GM19035 (cell line): ENCODE results near the gene RNASE12.
"Not testable (repeated sequence)": the region's sequence is repeated elsewhere in the genome, so short reads cannot be mapped to it uniquely, and the experiment has no call there.

Source experiments
- ATAC-seq: cut with Tn5 transposase; IDR thresholded peaks from one replicate; pipeline ENCODE4 v1.9.1; 2021; ENCODE audit not compliant: unreplicated experiment

The RNASE12 gene

DNA sequence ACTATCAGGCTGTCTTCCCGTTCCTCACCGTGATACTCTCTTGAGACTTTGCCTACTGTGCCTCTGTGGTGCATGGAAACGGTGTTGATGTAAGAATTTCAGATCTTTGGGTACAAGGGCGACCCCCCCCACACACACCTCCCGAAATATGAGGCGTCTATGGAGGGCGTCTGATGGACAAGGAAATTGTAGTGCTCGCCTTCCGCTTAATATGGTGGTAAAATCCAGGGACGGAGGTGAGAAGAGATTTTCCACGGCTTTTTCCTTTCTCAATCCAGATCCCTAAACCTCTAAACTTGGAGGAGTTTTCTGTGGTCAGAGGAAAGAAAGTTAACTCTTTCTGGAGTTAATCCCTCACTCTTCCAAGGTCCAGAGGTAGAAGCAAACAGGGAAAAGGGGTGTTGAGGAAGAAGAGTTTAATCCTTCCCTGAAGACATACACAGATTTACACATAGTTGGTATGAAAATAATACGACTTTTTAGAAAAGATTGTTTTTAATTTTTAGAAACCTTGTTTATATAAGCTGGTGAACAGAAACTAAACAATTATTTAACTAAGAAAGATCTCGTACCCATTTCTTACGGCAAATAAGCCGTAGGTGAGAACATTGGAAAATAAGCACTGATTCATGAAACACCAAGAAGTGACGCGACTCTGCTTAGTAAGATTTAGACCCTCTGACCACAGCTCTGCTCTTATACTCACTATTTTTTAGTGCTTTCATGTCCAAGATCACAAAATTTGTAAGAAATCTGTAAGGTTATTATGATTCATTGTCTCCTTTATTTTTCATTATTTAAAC, 23.1 kb upstream of the RNASE12 start:
- no peak for ATAC-seq

DNA sequence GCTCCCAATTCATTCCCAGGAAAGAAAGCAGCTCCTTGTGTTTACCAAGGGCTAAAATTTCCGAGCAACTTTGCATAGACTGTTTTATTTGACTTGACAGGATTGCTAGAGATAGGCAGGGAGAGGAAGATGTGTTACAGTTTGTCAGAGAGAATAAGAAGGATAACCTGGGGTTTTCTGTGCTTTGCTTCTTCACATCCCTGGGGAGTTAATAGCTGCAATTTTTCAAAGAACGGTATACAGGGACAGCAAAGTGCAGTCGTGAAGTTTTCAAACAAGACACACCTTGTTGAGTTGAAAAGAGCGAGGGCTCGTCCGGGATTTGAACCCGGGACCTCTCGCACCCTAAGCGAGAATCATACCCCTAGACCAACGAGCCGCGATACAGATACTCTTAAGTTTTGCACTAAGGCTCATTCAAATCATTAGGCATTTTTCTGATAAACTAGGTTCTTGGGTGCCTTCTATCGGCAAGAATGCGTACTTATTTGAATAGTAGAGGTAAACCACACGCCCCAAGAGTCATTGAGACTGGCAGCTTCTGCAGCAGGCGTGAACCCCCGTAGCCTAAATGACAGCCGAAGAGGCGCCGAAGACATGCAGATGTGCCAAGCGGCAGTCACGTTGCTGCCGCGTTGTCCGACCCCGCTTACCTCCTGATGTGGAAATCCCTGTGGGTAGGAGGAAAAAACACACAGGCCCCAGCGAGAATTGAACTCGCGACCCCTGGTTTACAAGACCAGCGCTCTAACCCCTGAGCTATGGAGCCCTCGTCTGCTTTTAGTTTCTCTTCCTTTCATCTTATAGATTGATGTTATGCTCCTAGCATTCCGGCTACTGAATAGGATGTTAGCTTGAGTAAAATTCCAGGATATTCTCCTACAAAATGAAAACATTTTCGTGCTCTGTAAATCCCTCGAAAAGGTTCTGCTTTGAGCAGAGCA, 22.2 kb upstream of the RNASE12 start:
- ATAC-seq = peak; percentile 61

GRCh38 chr14:20612403-20612802, 21.2 kb upstream of the RNASE12 start:
- no peak for ATAC-seq

- ATAC-seq = no peak
Observed at GRCh38 chr14:20611277-20611676, 20.1 kb upstream of the RNASE12 start.

DNA sequence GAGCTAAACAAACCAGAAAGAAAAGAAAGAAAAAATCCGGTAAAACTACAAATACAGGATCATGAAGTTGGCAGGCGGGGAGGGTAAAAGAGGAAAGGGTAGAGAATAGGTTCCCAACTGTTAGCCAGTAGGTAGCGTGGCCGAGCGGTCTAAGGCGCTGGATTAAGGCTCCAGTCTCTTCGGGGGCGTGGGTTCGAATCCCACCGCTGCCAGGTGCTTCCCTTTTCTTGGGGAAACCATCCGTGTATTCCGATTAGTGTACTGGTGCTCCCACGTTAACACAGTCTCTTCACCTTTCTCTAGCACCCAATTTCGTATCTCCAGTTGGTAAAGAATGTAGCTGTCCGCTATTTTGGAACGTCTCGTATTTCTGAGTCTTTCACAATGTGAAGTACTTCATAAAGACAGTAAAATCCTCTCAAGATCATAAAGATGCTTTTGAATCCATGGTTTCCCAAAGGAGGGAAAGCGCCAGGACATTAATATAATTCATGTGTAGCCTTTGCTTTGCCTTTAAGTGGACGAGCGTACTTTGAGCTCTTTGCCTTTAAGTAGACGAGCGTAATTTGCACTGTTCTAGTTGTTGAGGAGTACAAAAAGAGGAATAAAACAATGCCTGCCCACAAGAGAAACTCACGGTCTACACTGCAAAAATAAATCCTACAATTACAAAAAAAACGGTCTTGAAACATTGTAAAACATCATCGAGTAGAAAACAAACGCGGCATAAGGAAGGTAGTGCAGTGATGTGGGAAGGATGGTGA, 19.0 kb upstream of the RNASE12 start:
- ATAC-seq = no peak

DNA sequence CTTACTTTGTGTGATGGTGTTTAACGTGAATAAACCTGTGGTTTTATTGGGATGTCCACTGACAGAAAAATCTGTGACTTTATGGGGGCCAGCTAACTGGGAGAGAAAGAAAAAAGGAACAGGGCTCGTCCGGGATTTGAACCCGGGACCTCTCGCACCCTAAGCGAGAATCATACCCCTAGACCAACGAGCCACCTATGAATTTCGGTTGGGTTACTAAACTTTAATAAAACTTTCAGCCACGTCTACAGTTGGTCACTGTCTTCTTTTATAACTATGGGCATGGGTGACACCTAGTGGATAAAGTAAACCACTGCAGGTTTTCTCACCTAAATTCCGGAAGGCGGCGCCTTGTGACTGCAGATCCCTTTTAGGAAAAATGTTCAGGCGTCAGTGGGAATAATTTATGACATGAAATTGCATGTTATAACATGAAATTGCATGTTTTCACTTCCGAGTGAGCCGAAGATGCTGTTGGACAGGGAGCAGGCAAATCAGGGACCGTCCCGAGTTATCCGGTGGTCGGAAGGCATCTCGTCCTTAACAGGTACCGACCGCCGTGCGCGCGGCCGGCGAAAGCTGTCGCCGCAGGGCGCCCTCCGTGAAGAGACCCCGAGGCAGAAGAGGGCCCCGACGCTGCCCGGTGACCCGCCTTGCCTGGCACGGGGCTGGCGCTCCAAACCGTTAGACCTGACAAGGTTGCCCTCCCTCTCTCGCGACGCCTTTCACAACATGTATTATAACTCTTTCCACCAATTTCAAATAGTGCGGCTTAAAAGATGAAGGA, 18.2 kb upstream of the RNASE12 start:
- peak; percentile 31 for ATAC-seq

DNA sequence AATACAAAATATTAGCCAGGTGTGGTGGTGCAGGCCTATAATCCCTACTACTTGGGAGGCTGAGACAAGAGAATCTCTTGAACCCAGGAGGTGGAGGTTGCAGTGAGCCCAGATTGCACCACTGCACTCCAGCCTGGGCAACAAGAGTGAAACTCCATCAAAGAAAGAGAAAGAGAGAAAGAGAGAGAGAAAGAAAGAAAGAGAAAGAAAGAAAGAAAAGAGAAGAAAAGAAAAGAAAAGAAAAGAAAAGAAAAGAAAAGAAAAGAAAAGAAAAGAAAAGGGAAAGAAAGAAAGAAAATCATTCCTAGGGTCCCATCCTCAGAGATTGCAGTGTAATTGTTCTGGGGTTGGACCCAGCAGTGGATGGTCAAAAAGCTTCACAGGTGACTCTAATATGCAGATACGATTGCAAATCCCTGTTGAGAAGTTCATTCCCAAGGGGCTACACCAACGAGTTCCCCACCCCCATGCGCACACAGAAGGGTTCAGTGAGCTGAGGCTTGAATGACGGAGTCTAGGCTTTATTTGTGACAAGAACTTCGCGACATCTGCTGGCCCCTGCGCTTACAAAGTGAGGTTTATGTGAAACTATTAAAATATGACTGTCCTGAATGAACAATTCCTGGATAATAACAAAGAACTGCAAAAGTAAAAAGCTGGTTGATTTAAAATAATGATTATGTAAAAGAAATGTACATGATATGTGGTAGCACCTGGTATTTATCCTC, 17.4 kb upstream of the RNASE12 start:
- no peak for ATAC-seq

DNA sequence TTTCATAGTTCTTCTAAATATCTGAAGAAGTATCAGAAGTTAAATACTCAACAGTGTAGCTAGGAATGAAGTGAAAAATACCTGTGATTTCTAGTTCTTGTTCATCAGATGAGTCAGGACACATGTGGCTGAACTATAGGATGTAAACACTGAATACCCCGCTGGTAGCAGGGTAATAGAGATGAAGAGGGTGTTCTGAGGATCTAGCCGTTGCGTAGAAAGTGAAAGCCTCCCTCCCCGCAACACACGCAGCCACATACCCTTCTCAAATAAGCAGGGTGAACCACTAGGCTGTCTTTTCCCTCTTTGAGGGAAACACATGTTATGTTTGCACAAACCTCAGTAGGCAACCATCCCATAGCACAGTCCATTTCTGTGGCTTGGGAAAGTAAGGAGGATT, 16.4 kb upstream of the RNASE12 start:
- ATAC-seq = no peak

DNA sequence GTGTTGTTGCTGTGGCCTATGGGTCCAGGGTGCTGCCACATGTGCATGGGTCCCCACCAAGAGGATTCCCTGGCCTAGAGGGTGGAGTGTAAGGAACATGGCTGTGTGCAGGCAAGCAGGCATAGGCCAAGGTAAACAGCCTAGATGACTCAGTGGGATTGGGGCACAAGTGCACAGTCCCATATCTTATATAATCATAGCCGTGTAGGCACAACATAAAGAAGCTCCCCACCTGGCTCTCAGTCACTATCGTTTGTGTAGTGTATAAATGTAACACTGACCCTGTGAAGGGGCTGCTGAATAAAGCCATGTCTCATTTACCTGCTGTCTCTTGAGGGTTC, 15.7 kb upstream of the RNASE12 start:
- ATAC-seq = no peak

DNA sequence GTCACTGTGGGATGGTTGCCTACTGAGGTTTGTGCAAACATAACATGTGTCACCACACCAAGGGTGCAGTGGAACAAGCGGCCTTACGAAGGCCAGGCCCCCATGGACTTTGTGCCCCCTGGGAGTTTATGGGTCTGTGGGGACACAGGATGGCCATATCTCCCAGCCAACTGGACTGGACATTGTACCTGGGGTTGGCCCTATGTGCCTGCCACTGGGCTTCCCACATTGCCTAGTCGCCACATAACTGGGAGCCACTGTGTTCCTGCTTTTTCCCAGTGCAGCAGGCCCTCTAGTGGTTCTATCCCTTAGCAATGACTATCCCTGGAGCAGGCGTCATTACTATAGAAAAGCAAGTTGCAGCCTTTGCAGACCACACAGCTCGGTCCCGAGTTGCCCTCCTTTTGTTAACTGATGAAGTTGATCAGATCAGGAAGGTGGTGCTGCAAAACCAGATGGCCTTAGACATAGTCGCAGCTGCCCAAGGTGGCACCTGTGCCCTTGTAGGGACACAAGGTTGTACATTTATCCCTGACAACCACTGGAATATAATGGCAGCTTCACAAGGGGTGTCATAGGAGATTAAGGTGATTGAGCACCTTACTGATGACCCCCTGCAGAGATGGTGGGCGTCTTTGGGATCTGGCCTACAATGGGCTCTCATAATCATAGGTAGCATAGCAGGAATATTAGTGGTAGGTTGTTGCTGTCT, 15.2 kb upstream of the RNASE12 start:
- ATAC-seq = no peak

DNA sequence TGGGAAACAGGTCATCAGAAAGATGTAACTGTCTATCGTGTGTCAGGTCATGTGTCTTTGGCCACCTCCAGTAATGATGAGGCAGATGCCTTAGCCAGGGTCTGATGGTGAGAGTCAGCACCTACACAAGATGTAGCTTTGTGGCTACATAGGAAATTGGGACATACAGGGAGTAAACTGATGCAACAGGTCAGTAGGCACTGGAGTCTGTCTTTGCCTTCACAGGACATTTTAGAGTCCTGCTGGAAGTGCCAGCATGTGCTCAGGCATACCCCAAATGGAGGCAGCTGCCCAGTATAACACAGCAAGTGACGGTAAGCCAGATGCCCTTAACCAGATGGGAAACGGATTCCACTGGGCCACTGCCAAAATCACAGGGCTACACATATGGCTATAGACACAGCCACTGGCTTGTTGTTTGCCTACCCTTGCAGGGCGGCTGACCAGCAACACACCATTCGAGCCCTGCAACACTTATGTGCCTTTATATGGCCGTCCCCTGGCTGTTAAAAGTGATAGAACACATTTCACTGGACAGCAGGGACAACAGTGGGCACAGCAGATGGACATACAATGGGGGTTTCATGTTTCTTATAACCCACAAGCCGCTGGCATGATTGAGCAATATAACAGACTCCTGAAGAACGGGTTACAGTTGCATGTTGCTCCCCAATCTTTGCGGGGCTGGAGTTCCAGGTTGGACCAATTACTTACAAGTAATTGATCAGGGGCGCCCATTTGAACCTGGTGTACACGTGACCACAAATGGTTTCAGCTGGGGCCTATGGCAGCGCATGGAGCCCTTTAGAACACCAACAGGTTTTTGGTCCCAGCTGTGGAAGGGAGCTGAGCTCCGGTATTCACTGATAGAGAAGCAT, 12.9 kb upstream of the RNASE12 start:
- no peak for ATAC-seq

DNA sequence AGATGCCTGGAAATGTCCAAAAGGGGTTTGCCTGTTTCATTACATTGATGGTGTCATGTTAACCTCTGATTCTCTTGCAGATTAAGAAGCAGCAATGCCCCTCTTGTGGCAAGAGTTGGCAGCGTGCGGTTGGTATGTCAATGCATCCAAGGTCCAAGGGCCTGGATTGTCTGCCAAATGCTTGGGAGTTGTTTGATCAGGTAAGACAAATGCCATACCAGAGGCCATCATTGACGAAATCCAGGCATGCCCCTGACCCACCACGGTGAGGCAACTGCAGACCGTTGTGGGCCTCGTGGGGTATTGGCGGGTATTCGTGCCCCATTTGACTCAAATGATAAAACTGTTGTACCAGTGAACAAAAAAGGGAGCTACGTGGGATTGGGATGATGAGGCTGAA, 11.4 kb upstream of the RNASE12 start:
- ATAC-seq = no peak

GRCh38 chr14:20601522-20601921, 10.3 kb upstream of the RNASE12 start:
- no peak for ATAC-seq

- ATAC-seq = no peak
Observed at GRCh38 chr14:20597108-20597507, 5.9 kb upstream of the RNASE12 start.

- ATAC-seq = not testable (repeated sequence)
Observed at GRCh38 chr14:20595726-20596125, 4.5 kb upstream of the RNASE12 start.

DNA sequence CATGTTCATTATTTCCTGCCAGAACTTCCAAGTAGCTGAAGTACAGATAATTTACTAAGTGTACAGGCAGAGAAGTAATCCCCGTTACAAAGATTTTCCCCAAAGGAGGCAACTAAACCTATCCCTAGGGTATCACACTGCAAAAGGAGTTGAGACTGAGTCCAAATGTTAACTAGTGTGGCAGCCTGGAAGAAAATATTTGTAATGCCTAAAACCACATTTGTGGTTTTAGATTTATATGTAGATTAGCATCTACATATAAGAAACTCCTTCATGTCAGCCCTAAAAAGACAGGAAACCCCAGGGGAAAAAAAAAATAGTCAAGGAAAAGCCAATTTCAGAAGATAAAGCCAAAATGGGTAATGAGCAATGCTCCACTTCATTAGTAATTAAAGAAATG, 1.4 kb upstream of the RNASE12 start:
- no peak for ATAC-seq

GRCh38 chr14:20587489-20588154, 3.6 kb downstream of the RNASE12 start, which contains the start of gene RNASE11:
Gene RNASE11 (minus strand): TSS chr14:20588001.
- no peak for ATAC-seq

- ATAC-seq = no peak
Observed at GRCh38 chr14:20583908-20584307, 7.3 kb downstream of the RNASE12 start.
